Measurements from ENCODE around the gene RAPGEF3. TPM values are rescaled to one million over a fixed set of nuclear protein-coding genes. Genes with fewer than 3 reads are reported as not detected.

The RAPGEF3 gene
- total and polyA plus RNA-seq, 2 of the 8 experiments (the other 6 are each of a cell fraction or from before 2014, with no cell fraction given), result 5.0 to 9.4 TPM

DNA sequence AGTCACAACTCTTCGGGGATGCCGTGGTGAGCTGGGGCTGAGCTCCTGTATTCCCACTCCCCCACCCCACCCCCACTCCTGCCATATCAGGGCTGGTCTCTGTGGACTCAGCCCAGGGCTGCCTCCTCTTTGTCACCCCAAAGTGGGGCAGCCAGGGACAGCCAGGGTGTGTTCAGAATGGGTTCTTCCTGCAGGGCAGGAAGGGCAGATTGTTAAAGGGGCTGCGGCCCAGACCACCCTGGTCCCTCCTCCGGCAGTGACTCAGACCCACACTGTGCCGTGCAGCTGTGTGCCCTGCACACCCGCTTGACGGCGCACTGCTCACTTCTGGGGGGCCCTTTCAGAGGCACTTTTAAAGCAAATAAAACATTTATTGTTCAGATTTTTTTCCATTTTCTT lies 23.7 kb upstream of the RAPGEF3 start:
- Histone ChIP-seq H2BK15ac (ENCODE audit: low read length) (no peak overlapping the region), H2BK20ac (ENCODE audit: low read length) (no peak overlapping the region), H2AFZ (ENCODE audit: low read length) (no peak overlapping the region), H3K9me3 (ENCODE audit: insufficient read depth in 2 of 2, low read depth in 1 of 2, low read length in 1 of 2) (no peaks in the 10 kb centered on the region), H4K8ac (ENCODE audit: extremely low read depth, insufficient read depth, low read length) (no peak overlapping the region), H3K4me1 (replicated peaks in 1 of 4; ENCODE audit: control insufficient read depth in 3 of 4, insufficient read depth in 4 of 4, low read length in 3 of 4) (peaks cover 0 to 18% (median 11%) of the 10 kb centered on the region in 4 experiments; a peak in 5 of 7 replicates), H3K23ac (ENCODE audit: insufficient read length) (no peak overlapping the region), H3K27me3 (replicated peaks in 1 of 4; ENCODE audit: control insufficient read depth in 3 of 4, extremely low read depth in 1 of 4, insufficient read depth in 3 of 4, low read length in 3 of 4) (peaks cover 0 to 5% (median 3%) of the 10 kb centered on the region in 4 experiments; a peak in 2 of 7 replicates), H2BK12ac (ENCODE audit: low read depth, low read length) (no peak overlapping the region), H3K9ac (replicated peaks in 1 of 4; ENCODE audit: extremely low read depth in 1 of 4, low read depth in 3 of 4, low read length in 3 of 4) (no peak overlapping the region), H3K79me1 (ENCODE audit: low read depth, low read length) (no peaks in the 10 kb centered on the region), H3K23me2 (ENCODE audit: low read depth, low read length) (peaks cover 2% of the 10 kb centered on the region; the same call in 1 of the 2 replicates), H3K36me3 (ENCODE audit: control insufficient read depth in 2 of 4, insufficient read depth in 4 of 4, low read length in 3 of 4) (peaks cover 14 to 24% (median 20%) of the 10 kb centered on the region in 4 experiments), H2AK5ac (ENCODE audit: low read depth, low read length) (no peak overlapping the region), H4K5ac (ENCODE audit: insufficient read length, low read depth, low read length) (no peak overlapping the region), H2BK5ac (ENCODE audit: low read depth, low read length) (no peak overlapping the region), H4K20me1 (replicated peaks in 1 of 2; ENCODE audit: control insufficient read depth in 1 of 2, insufficient read depth in 2 of 2, low read length in 2 of 2) (peaks cover 0 to 30% of the 10 kb centered on the region in 2 experiments), H3K14ac (ENCODE audit: insufficient read length) (no peak overlapping the region), H4K91ac (replicated peaks; ENCODE audit: insufficient read length, low read length) (no peak overlapping the region), H2BK120ac (replicated peaks; ENCODE audit: low read depth, low read length) (no peak overlapping the region), H3K18ac (ENCODE audit: extremely low read depth, low read length) (no peak overlapping the region), H3K27ac (ENCODE audit: low read depth, low read length) (no peak overlapping the region), H3K4me3 (ENCODE audit: extremely low read depth in 1 of 4, insufficient read depth in 2 of 4, low read depth in 3 of 4, low read length in 4 of 4) (no peak overlapping the region), H3K79me2 (ENCODE audit: control insufficient read depth in 1 of 2, insufficient read depth in 2 of 2, low read length in 2 of 2) (no peaks in the 10 kb centered on the region), H3K56ac (replicated peaks; ENCODE audit: insufficient read length, low read depth, low read length) (no peak overlapping the region), H3K4me2 (ENCODE audit: insufficient read depth in 1 of 2, low read depth in 2 of 2, low read length in 2 of 2) (no peak overlapping the region), H3K4ac (replicated peaks; ENCODE audit: insufficient read length, low read depth, low read length) (no peak overlapping the region)
- ChIA-PET CTCF (ENCODE audit: partially characterized antibody) (interaction anchor here (0.7 to 58.8 kb wide), 10 partner anchors 9 to 162 kb away, joined by 3 to 2442 read pairs (median 10); partner anchors contain the start of genes ENDOU, RAPGEF3, RPAP3 and SLC48A1), POLR2A (ENCODE audit: partially characterized antibody) (interaction anchor here (1.0 to 5.0 kb wide), 12 partner anchors 9 to 57 kb away, joined by 3 to 62 read pairs (median 4); partner anchors contain the start of gene SLC48A1)
- FAIRE-seq, result no peak
- WGBS, 2 experiments (ENCODE audit: extremely low coverage in 1 of 2, insufficient coverage in 1 of 2, insufficient read length in 1 of 2, insufficient replicate concordance in 2 of 2, low coverage in 1 of 2, low lambda C conversion rate in 2 of 2, missing lambda C conversion rate in 1 of 2), result 100% methylated on average over 8 of the region's 8 CpGs; no CpG with 5 or more reads in 1 of the 2 experiments
- no peak for DNase-seq (ENCODE audit: low read depth in 1 of 2, low spot score in 2 of 2)
- TF ChIP-seq POLR2AphosphoS5 (IDR thresholded peaks at IDR 0.05; ENCODE audit: low read depth, low read length) (no peak), MAX (IDR thresholded peaks at IDR 0.05) (no peak), SP1 (IDR thresholded peaks at IDR 0.05; ENCODE audit: low read depth, low read length) (no peak), CHD1 (IDR thresholded peaks at IDR 0.05; ENCODE audit: low read depth, low read length) (no peak), CBX8 (IDR thresholded peaks at IDR 0.05; ENCODE audit: borderline replicate concordance, low read depth, low read length) (no peak), TCF12 (IDR thresholded peaks at IDR 0.05; ENCODE audit: low read depth, low read length) (no peak), GABPA (IDR thresholded peaks at IDR 0.05; ENCODE audit: borderline replicate concordance, insufficient read depth, low read length) (no peak), CEBPB (IDR thresholded peaks at IDR 0.05; ENCODE audit: low read depth, low read length) (no peak), MAFK (IDR thresholded peaks at IDR 0.05; ENCODE audit: low read depth, low read length) (no peak), YY1 (IDR thresholded peaks at IDR 0.05; ENCODE audit: low read depth, low read length) (no peak), SP2 (IDR thresholded peaks at IDR 0.05; ENCODE audit: low read length) (no peak), TAF1 (IDR thresholded peaks at IDR 0.05; ENCODE audit: low read depth, low read length) (no peak), BCL11A (IDR thresholded peaks at IDR 0.05; ENCODE audit: low read depth in 2 of 2, low read length in 2 of 2) (no peak), SIX5 (IDR thresholded peaks at IDR 0.05; ENCODE audit: low read depth, low read length) (no peak)
- TF ChIP-seq, protein P1, sequence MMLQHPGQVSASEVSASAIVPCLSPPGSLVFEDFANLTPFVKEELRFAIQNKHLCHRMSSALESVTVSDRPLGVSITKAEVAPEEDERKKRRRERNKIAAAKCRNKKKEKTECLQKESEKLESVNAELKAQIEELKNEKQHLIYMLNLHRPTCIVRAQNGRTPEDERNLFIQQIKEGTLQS (IDR thresholded peaks at IDR 0.05; ENCODE audit: insufficient read depth, low read depth, low read length), result no peak

All from H1 (cell line).